Measurements from ENCODE around the gene RPS6KB1.
"Not testable (repeated sequence)": the region's sequence is repeated elsewhere in the genome, so short reads cannot be mapped to it uniquely, and the experiment has no call there.

GRCh38 chr17:59933317-59933716, 40.4 kb downstream of the RPS6KB1 start:
- not testable (repeated sequence) for TF ChIP-seq CTCF (IDR thresholded peaks at IDR 0.05; ENCODE audit: low read depth, low read length, poor library complexity, severe bottlenecking); EZH2phosphoT487 (IDR thresholded peaks at IDR 0.05; ENCODE audit: borderline replicate concordance, low read length)

Measured in DOHH2 (cell line).